ENCODE measurements around the gene ARL15. TPM values are rescaled to one million over a fixed set of nuclear protein-coding genes. Genes with fewer than 3 reads are reported as not detected.
"Not testable (repeated sequence)": the region's sequence is repeated elsewhere in the genome, so short reads cannot be mapped to it uniquely, and the experiment has no call there.

Gene ARL15
- total and polyA plus RNA-seq, 2 donors (not counting 1 experiment from before 2014, with no cell fraction given): 5.8 to 20.5 TPM

DNA sequence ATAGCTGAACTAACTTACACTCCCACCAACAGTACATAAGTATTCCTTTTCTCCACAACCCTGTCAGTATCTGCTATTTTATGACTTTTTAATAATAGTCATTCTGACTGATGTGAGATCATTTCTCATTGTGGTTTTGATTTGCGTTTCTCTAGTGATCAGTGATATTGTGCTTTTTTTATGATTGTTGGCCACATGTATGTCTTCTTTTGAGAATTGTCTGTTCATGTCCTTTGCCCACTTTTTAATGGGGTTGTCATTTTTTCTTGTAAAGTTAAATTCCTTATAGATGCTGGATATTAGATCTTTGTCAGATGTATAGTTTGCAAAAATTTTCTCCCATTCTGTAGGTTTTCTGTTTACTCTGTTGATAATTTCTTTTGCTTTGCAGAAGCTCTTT, 42.2 kb upstream of the ARL15 start:
- H3K27ac Mint-ChIP-seq; H3K4me1 ChIP-seq (ENCODE audit: control insufficient read depth in 2 of 2, insufficient read depth in 2 of 2, low read length in 2 of 2); H3K4me2 ChIP-seq (replicated peaks; ENCODE audit: low read depth, low read length, poor library complexity, severe bottlenecking); H3K4me3 Mint-ChIP-seq; CTCF ChIA-PET; DNase-seq; H3K79me2 ChIP-seq (ENCODE audit: control insufficient read depth, insufficient read depth, low read length); H3K27ac ChIP-seq (ENCODE audit: low read length in 2 of 2); H3K4me1 Mint-ChIP-seq; H3K9me3 Mint-ChIP-seq (ENCODE audit: insufficient read depth); H3K27me3 Mint-ChIP-seq; H4K20me1 ChIP-seq (ENCODE audit: control insufficient read depth, insufficient read depth, low read length, poor library complexity, severe bottlenecking); H3K27me3 ChIP-seq (replicated peaks in 1 of 4; ENCODE audit: control extremely low read depth in 1 of 4, control insufficient read depth in 3 of 4, insufficient read depth in 4 of 4, low read length in 3 of 4); H3K9ac ChIP-seq (ENCODE audit: low read length); H3K4me3 ChIP-seq (ENCODE audit: control extremely low read depth in 1 of 5, extremely low read depth in 1 of 5, insufficient read depth in 1 of 5, low read depth in 2 of 5, low read length in 4 of 5); H2AFZ ChIP-seq (ENCODE audit: insufficient read depth, low read depth, low read length, poor library complexity, severe bottlenecking); intact Hi-C loops (cut with micrococcal nuclease); ATAC-seq (ENCODE audit: low read depth); H3K36me3 ChIP-seq (replicated peaks in 1 of 2; ENCODE audit: control extremely low read depth in 1 of 2, control insufficient read depth in 1 of 2, extremely low read depth in 1 of 2, insufficient read depth in 2 of 2, low read length in 1 of 2); POLR2A ChIA-PET: not testable (repeated sequence)
- 83% methylated on average over 1 of the region's 1 CpG for WGBS (ENCODE audit: insufficient coverage)
- H3K9me3 ChIP-seq (ENCODE audit: control extremely low read depth in 1 of 3, control insufficient read depth in 2 of 3, insufficient read depth in 1 of 3, low read length in 2 of 3): peaks cover 0 to 13% (median 8%) of the 10 kb centered on the region in 3 donors

DNA sequence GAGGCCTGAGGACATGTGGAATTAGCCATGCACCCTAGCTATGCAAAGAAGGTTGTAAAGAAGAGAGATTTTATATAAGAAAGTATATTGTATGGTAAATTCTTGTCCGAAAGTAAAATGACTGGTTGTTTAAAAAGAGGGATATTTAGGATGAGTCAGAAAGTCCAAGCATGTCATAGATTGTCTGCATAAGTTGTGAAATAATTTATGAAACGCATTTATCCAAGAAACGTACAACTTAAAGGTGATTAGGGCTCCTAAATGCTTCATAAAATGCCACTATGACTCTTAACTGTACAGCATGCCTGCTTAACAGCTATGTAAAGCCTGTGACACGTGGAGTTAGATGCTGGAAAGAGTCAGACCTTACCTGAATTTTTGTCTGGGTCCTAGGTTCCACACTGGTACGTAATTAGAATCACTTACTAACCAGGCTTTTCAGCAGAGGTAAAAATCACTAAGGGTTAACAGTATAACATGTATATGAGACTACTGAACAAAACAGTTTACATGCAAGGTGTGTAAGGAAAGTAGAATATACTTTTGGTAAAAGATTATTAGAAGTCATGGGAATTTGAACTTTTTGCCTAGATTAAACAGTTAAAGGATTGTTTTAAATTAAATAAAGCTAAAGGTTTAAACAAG, 37.0 kb upstream of the ARL15 start:
- intact Hi-C loops (cut with micrococcal nuclease): no loop called here
- TF ChIP-seq EZH2 (IDR thresholded peaks at IDR 0.05; ENCODE audit: borderline replicate concordance, insufficient read depth, low read depth, low read length, poor library complexity, severe bottlenecking): no peak
- TF ChIP-seq, protein P1, sequence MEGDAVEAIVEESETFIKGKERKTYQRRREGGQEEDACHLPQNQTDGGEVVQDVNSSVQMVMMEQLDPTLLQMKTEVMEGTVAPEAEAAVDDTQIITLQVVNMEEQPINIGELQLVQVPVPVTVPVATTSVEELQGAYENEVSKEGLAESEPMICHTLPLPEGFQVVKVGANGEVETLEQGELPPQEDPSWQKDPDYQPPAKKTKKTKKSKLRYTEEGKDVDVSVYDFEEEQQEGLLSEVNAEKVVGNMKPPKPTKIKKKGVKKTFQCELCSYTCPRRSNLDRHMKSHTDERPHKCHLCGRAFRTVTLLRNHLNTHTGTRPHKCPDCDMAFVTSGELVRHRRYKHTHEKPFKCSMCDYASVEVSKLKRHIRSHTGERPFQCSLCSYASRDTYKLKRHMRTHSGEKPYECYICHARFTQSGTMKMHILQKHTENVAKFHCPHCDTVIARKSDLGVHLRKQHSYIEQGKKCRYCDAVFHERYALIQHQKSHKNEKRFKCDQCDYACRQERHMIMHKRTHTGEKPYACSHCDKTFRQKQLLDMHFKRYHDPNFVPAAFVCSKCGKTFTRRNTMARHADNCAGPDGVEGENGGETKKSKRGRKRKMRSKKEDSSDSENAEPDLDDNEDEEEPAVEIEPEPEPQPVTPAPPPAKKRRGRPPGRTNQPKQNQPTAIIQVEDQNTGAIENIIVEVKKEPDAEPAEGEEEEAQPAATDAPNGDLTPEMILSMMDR (IDR thresholded peaks at IDR 0.05): no peak
- no peak overlapping the region for H3K4me3 Mint-ChIP-seq
- ATAC-seq (ENCODE audit: low read depth) (no peak), DNase-seq (no peak)
- ChIA-PET POLR2A (no interaction called here), CTCF (no interaction called here)
- no peak overlapping the region for H3K9ac ChIP-seq (ENCODE audit: low read length)
- no peak overlapping the region for H3K4me3 ChIP-seq (ENCODE audit: control extremely low read depth in 1 of 5, extremely low read depth in 1 of 5, insufficient read depth in 1 of 5, low read depth in 2 of 5, low read length in 4 of 5)
- no peaks in the 10 kb centered on the region for H4K20me1 ChIP-seq (ENCODE audit: control insufficient read depth, insufficient read depth, low read length, poor library complexity, severe bottlenecking)
- H3K4me1 ChIP-seq (ENCODE audit: control insufficient read depth in 2 of 2, insufficient read depth in 2 of 2, low read length in 2 of 2): no peaks in the 10 kb centered on the region
- H2AFZ ChIP-seq (ENCODE audit: insufficient read depth, low read depth, low read length, poor library complexity, severe bottlenecking): no peak overlapping the region
- H3K9me3 ChIP-seq (ENCODE audit: control extremely low read depth in 1 of 3, control insufficient read depth in 2 of 3, insufficient read depth in 1 of 3, low read length in 2 of 3): peaks cover 0 to 3% (median 0%) of the 10 kb centered on the region in 3 donors
- no peaks in the 10 kb centered on the region for H3K27me3 ChIP-seq (replicated peaks in 1 of 4; ENCODE audit: control extremely low read depth in 1 of 4, control insufficient read depth in 3 of 4, insufficient read depth in 4 of 4, low read length in 3 of 4)
- WGBS (ENCODE audit: insufficient coverage): 100% methylated on average over 2 of the region's 5 CpGs
- no peak overlapping the region for H3K27ac Mint-ChIP-seq
- no peaks in the 10 kb centered on the region for H3K36me3 ChIP-seq (replicated peaks in 1 of 2; ENCODE audit: control extremely low read depth in 1 of 2, control insufficient read depth in 1 of 2, extremely low read depth in 1 of 2, insufficient read depth in 2 of 2, low read length in 1 of 2)
- H3K79me2 ChIP-seq (ENCODE audit: control insufficient read depth, insufficient read depth, low read length): no peaks in the 10 kb centered on the region
- H3K27me3 Mint-ChIP-seq: no peaks in the 10 kb centered on the region
- H3K4me2 ChIP-seq (replicated peaks; ENCODE audit: low read depth, low read length, poor library complexity, severe bottlenecking): no peak overlapping the region
- no peak overlapping the region for H3K27ac ChIP-seq (ENCODE audit: low read length in 2 of 2)
- H3K4me1 Mint-ChIP-seq: no peaks in the 10 kb centered on the region
- H3K9me3 Mint-ChIP-seq (ENCODE audit: insufficient read depth): peaks cover 6% of the 10 kb centered on the region

Measured in B cell (primary cell).